ENCODE measurements around the gene SEC24A. TPM values are rescaled to one million over a fixed set of nuclear protein-coding genes. Genes with fewer than 3 reads are reported as not detected.

Gene SEC24A
- total RNA-seq, 1 experiment from 2014 or later = 5.6 TPM

- Histone ChIP-seq H3K79me2 (ENCODE audit: low read length) (no peaks in the 10 kb centered on the region), H3K4me3 (ENCODE audit: low read length) (no peak overlapping the region), H3K36me3 (ENCODE audit: low read depth, low read length) (peaks cover 37% of the 10 kb centered on the region), H3K4me2 (ENCODE audit: low read length) (no peak overlapping the region), H3K4me1 (ENCODE audit: insufficient read depth, low read length) (no peaks in the 10 kb centered on the region), H3F3A (ENCODE audit: low read length, unreplicated experiment) (no peaks in the 10 kb centered on the region), H3K27me3 (ENCODE audit: low read length) (no peaks in the 10 kb centered on the region), H3K9me2 (replicated peaks; ENCODE audit: low read length) (no peaks in the 10 kb centered on the region), H3K27ac (ENCODE audit: low read length) (no peak overlapping the region), H3K9ac (ENCODE audit: low read length) (no peak overlapping the region), H2AFZ (ENCODE audit: low read length) (no peak overlapping the region), H4K20me1 (ENCODE audit: low read length) (no peaks in the 10 kb centered on the region), H3K9me3 (ENCODE audit: low read length) (no peaks in the 10 kb centered on the region)
- no peak for ATAC-seq
- BruUV-seq (replicated peaks) = no TSS peak
- no peak for DNase-seq
- ChIA-PET POLR2A (ENCODE audit: unreplicated experiment) (no interaction called here), CTCF (no interaction called here)
- intact Hi-C loops (cut with micrococcal nuclease) = no loop called here
- no peak for TF ChIP-seq CTCF (conservative IDR thresholded peaks at IDR 0.05; ENCODE audit: low read depth, low read length)
- TF ChIP-seq EZH2 (IDR thresholded peaks at IDR 0.05; ENCODE audit: low read length, unreplicated experiment) = no peak
- no peak for TF ChIP-seq EZH2phosphoT487 (IDR thresholded peaks at IDR 0.05; ENCODE audit: borderline replicate concordance, low read length)
Observed at GRCh38 chr5:134611515-134611914, 37.1 kb upstream of the SEC24A start.

GRCh38 chr5:134614450-134615085 lies 34.0 kb upstream of the SEC24A start:
- Histone ChIP-seq H3K79me2 (ENCODE audit: low read length) (no peaks in the 10 kb centered on the region), H3K4me2 (ENCODE audit: low read length) (no peak overlapping the region), H3K9ac (ENCODE audit: low read length) (no peak overlapping the region), H3F3A (ENCODE audit: low read length, unreplicated experiment) (no peaks in the 10 kb centered on the region), H3K9me2 (replicated peaks; ENCODE audit: low read length) (no peaks in the 10 kb centered on the region), H3K36me3 (ENCODE audit: low read depth, low read length) (peaks cover 16% of the 10 kb centered on the region), H4K20me1 (ENCODE audit: low read length) (no peaks in the 10 kb centered on the region), H3K4me1 (ENCODE audit: insufficient read depth, low read length) (no peaks in the 10 kb centered on the region), H3K27me3 (ENCODE audit: low read length) (no peaks in the 10 kb centered on the region), H2AFZ (ENCODE audit: low read length) (no peak overlapping the region), H3K9me3 (ENCODE audit: low read length) (no peaks in the 10 kb centered on the region), H3K27ac (ENCODE audit: low read length) (no peak overlapping the region), H3K4me3 (ENCODE audit: low read length) (no peak overlapping the region)
- no TSS peak for BruUV-seq (replicated peaks)
- TF ChIP-seq EZH2 (IDR thresholded peaks at IDR 0.05; ENCODE audit: low read length, unreplicated experiment) (no peak), EZH2phosphoT487 (IDR thresholded peaks at IDR 0.05; ENCODE audit: borderline replicate concordance, low read length) (no peak), CTCF (conservative IDR thresholded peaks at IDR 0.05; ENCODE audit: low read depth, low read length) (no peak)
- no peak for DNase-seq
- CTCF ChIA-PET = no interaction called here
- POLR2A ChIA-PET (ENCODE audit: unreplicated experiment) = no interaction called here
- ATAC-seq = no peak
- intact Hi-C loops (cut with micrococcal nuclease) = no loop called here

GRCh38 chr5:134620634-134621033 lies 28.0 kb upstream of the SEC24A start:
- Histone ChIP-seq H3K9me3 (ENCODE audit: low read length) (no peaks in the 10 kb centered on the region), H3K27me3 (ENCODE audit: low read length) (no peaks in the 10 kb centered on the region), H3K36me3 (ENCODE audit: low read depth, low read length) (peaks cover 4% of the 10 kb centered on the region; the same call in 1 of the 2 replicates), H3K4me2 (ENCODE audit: low read length) (no peak overlapping the region), H3K4me3 (ENCODE audit: low read length) (no peak overlapping the region), H3K9ac (ENCODE audit: low read length) (no peak overlapping the region), H3K4me1 (ENCODE audit: insufficient read depth, low read length) (no peaks in the 10 kb centered on the region), H3F3A (ENCODE audit: low read length, unreplicated experiment) (no peaks in the 10 kb centered on the region), H2AFZ (ENCODE audit: low read length) (no peak overlapping the region), H3K79me2 (ENCODE audit: low read length) (peaks cover 11% of the 10 kb centered on the region), H3K9me2 (replicated peaks; ENCODE audit: low read length) (no peaks in the 10 kb centered on the region), H3K27ac (ENCODE audit: low read length) (no peak overlapping the region), H4K20me1 (ENCODE audit: low read length) (no peaks in the 10 kb centered on the region)
- BruUV-seq (replicated peaks) = no TSS peak
- intact Hi-C loops (cut with micrococcal nuclease) = no loop called here
- ChIA-PET POLR2A (ENCODE audit: unreplicated experiment) (interaction anchor here (0.5 kb wide), 1 partner anchor 13 kb away, joined by 4 read pairs; no protein-coding TSS in a partner anchor), CTCF (no interaction called here)
- no peak for TF ChIP-seq EZH2 (IDR thresholded peaks at IDR 0.05; ENCODE audit: low read length, unreplicated experiment)
- TF ChIP-seq EZH2phosphoT487 (IDR thresholded peaks at IDR 0.05; ENCODE audit: borderline replicate concordance, low read length) = no peak
- no peak for TF ChIP-seq CTCF (conservative IDR thresholded peaks at IDR 0.05; ENCODE audit: low read depth, low read length)
- DNase-seq (no peak), ATAC-seq (no peak)
